ENCODE data around the gene CD52.
"Not testable (repeated sequence)": the region's sequence is repeated elsewhere in the genome, so short reads cannot be mapped to it uniquely, and the experiment has no call there.

CD52 gene

DNA sequence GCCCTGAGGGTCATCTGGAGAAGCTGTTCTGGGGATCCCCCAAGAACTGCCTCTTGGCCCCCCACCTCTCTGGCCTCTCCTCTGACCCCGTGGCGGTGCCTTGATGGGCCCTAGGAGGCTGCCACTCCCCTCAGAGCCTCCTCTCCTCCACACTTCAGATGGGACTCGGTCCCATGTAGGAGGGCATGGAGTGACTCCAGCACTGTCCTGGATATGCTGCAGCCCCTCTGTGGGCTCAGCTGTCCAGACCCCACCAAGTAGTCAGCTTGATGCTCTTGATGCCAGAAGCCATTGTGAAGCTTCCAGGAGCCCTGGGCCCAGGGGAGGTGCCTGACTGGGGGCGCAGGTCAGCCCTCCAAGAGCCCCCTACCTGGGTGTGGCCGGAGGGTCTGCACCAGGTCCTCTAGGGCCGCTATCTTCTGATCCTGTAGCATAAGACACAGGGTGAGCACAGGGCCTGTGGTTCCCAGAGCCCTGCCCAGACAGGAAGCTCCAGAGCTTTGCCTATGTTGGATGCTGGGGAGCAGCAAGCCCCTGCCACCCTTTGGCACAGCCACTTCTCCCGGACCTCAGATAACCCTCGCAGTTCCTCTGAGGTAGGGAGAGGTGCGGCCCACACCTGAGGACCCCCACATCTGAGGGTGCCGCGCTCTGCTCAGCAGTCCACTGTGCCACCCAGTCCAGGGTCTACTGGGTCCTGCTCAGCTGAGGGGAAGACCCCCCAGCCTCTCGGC is 20.5 kb upstream of the CD52 start:
- DNase-seq (ENCODE audit: insufficient read length, low spot score) (no peak), FAIRE-seq (no peak)

DNA sequence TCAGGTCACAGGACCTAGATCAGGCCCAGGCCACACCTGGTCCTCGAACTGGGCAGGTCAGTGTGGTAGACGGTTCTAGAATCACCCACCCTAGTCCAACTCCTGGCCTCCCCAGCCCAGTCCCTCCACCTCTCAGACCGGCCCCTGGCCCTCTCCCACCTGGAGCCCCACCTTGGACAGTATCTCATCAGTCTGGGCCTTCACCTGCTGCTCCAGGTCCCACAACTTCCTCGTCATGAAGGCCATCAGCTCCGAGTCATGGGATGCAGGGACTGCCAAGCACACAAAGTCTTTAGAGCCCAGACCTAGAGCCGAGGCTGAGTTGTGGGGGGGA is 20.0 kb upstream of the CD52 start:
- no peak for FAIRE-seq

DNA sequence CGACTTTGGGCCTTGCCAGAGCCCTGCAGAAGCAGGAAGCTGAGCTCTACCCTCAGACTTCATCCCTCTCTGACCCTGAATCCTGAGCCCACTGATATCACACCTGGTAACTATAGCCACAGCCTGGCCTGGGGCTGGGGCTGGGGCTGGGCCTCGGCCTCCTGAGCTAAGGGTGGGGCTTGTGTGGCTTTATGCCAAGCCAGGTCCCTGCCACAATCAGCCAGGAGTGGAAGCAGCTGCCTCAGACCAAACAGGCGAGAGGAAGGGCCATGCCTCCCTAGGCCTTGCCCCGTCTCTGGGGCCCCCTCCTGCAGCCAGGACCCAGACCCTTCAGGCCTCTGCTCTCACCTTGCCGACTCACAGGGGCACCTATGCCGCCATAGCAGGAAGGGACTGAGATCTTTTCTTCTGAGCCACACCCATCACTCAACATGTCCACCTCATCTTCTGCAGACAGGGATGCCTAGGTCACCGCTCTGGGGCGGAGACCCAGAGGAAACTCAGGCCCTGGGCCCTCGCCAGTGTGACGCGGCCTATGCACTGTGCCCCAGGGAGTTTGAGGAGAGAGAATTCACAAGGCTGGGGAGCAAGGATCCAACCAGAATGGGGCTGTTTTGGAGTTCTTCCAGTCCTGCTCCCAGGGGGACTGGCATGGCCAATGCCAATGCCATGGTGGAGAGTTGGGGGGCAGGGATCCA is 17.0 kb upstream of the CD52 start:
- DNase-seq (ENCODE audit: insufficient read length, low spot score) (no peak), FAIRE-seq (no peak)

More for the DNA sequence above, 20.0 kb upstream of the CD52 start:
- no peak for DNase-seq (ENCODE audit: insufficient read length, low spot score)

DNA sequence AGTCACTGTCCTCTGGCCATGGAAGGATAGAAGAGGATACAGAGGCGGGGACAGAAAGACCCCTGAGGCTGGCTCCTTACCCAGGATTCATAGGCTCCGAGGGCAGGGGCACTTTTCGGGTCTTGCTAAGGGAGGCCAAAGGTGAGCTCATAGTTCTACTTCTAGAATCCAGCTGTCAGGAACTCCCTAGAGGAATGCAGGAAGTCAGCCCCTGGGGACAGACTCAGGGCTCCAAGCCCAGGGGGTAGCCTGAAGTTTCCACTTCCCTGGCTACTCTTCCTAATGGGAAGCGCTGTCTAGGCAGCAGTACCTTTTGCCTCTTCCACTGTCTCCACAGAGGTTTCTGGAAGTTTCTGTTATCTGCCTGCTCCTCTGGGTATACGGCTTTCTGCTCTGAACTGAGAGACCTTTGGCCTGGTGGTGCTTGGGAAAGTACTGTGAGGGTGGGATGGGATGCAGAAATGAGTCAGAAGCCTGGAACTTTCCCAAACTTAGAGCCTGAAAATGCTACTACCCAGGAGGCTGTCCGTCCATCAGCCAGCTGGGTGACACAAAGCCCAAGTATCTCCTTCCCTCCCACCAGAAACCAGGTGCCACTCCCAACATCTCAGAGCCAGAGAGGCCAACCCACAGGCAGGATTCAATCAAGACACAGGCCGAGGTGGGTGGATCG is 14.9 kb upstream of the CD52 start:
- FAIRE-seq (no peak), DNase-seq (ENCODE audit: insufficient read length, low spot score) (no peak)

DNA sequence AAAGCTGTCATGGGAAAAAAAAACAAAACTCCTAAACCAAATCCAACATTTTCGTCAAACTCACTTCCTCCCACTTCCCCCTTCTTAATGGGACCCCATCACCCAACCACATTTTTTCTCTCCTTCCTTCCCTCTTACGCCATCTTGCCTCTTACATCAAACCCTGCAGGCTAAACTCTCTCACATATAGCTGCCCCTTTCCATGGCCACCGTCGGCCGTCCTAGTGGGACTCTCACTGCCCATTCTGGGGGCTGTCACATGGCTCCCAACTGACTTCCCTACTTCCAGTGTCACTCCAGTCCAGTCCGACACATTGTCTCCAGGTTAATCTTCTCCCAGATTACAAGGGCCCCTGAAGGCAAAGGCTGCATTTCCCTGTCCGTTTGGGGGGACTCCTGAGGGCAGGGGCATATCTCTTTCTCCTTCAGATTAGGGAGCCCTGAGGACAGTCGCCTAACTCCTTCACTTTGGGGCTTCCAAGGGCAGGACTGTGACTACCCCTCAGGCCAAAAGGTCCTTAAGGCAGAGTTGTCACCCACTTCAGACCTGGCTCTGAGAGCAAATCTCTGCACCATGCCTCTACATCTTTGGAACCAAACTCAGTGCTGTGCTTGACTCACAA is 12.0 kb upstream of the CD52 start:
- no peak for DNase-seq (ENCODE audit: insufficient read length, low spot score)
- no peak for FAIRE-seq

DNA sequence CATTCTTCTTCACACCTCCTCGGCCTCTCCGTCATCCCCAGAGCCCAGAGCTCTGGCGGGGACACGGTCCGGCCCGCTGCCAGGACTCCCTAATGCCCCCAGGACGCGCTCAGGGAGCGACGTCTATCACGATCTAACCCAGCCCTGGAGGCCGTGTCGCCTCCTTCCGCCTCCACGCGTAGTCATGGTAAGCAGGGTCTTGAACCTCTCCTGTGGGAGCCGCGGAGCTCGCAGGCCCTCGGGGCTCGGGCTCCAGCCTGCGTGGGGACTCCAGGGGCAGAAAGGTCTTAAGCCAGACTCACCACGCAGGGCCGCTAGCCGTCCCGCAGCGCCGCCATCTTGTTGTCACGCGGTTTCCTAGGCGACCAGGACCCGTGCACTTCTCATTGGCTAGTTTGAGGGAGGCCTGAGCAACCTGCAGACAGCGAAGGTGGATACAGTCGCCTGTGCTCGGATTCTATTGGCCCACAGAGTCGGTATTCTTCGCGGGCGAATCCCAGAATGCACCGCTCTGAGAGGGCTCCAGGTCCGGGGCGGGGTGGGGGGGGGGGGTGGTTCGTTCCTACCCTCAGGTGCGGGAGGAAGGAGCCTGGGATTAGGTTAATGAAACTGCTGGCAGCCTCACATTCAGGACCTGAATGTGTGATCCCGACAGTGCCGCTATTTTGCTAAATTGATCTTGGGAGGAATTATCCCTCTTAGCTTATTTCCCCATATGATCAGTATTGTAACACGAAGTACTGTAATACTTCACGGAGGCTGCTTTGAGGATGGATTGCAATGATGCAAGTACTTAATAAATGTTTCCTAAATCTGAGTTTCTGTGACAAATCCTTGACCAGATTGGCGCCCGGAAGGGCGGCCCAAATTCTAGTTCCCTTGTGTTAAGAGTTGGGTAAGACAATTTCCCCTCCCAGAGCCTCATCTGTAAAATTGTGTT is 11.2 kb upstream of the CD52 start, which contains the start of gene UBXN11:
Gene UBXN11 (minus strand): TSS at position 347 of the 940 bp plus-strand sequence. CDS start 3,753 bp downstream, outside the sequence.
- peak; percentile 98 for FAIRE-seq
- DNase-seq (ENCODE audit: insufficient read length, low spot score), result peak; percentile 99

DNA sequence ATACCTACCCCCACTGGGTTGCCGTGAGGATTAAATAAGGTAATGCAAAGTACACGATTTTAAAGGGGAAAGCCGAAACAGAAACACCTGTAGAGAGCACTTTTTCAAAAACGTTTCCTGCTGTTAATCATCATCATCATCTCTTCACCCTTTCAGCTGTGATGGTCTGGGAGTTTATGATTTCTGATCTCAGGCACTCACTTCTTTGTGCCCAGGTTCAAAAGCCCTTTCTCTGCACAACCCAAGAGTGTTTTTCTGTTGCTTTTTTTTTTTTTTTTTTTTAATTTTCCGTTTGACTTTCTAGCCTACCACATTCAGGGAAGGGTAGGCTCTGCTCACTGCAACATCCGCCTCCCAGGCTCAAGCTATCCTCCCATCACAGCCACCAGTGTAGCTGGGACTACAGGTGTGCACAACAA is 10.4 kb upstream of the CD52 start:
- FAIRE-seq (peak; percentile 81), DNase-seq (ENCODE audit: insufficient read length, low spot score) (no peak)

DNA sequence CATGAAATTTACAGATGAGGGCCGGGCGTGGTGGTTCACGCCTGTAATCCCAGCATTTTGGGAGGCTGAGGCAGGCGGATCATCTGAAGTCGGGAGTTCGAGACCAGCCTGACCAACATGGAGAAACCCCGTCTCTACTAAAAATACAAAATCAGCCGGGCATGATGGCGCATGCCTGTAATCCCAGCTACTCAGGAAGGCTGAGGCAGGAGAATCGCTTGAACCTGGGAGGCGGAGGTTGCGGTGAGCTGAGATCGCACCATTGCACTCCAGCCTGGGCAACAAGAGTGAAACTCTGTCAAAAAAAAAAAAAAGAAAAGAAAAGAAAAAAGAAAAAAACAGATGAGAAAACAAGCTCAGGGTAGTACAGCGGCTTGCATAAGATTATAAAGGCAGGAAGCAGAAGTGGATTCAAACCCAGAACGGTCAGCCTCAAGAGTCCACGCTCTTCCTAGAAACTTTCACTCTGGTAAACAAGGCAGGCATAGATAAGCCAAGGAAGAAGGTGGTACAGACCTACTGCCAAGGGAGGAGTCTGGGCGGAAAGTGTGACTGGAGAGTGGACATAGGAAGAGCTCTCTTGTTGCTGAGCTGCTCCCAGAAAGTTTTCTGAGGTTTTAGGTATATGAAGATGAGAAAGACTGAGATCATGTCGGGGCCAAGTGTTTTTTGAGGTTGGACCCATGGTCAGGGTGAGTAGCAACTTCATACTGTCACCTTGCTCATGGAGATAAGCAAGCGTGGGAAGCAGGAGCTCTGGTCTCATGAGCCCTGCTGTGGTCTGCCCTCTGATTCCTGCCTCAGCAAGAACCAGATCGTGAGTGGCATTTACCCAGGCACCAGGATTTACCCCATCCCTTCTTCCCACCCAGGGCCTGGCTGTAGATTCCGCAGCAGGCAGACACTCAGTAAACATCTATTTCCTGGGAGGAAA is 9.5 kb upstream of the CD52 start:
- FAIRE-seq; DNase-seq (ENCODE audit: insufficient read length, low spot score): not testable (repeated sequence)

DNA sequence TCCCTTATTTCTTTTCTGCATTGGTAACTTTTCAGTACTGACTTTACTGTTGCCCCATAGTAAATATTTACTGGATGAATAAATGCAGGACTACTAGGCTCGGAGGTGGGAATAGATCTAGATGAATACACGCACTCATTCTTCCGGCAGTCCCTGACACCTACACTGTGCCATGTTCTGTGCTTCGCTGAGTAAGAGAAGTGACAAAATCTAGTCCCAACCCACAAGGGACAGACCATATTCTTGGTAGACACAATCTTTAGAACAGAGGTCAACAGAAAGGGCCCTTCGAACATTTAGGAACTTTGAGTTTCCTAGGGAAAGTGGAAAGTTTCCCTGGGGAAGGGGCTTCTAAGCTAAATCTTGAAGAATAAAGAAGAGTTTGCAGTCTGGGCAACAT is 3.3 kb upstream of the CD52 start:
- peak; percentile 65 for FAIRE-seq
- DNase-seq (ENCODE audit: insufficient read length, low spot score), result no peak

DNA sequence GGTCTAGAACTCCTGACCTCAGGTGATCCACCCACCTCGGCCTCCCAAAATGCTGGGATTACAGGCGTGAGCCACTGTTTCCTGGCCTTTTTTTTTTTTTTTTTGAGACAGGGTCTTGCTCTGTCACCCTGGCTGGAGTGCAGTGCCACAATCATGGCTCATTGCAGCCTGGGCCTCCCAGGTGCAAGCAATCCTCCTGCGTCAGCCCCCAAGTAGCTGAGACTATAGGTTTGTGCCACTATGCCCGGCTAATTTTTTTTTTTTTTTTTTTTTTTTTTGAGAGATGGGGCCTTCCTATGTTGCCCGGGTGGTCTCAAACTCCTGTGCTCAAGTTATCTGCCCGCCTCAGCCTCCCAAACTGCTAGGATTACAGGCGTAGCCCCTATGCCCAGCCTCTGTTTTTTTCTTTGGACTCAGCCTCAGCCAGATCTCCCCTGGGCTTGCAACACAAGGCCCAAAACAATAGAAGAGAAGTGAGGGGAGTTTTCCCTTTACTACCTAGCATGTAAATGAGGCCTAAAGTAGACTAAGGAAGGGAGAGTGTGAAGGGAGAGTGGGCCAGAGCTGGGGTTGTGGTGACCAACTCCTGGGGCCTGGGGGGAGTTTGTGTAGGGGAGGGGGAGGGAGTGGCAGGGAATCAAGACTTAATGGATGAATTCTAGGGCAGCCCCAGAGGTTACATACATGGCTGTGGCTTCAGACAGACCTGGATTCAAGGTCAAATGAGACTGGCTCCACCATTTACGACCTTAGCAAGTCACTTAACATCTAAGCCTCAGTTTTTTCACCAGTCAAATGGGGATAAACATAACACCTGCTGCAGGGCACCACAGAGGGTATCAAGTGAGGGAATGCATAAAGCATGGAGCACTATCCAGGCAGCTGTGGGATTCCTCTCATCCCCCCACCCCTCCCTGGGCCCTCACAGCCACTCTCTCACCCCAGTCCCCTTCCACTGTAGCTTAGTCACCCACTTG is 1.6 kb upstream of the CD52 start:
- FAIRE-seq, result peak; percentile 81
- no peak for DNase-seq (ENCODE audit: insufficient read length, low spot score)

DNA sequence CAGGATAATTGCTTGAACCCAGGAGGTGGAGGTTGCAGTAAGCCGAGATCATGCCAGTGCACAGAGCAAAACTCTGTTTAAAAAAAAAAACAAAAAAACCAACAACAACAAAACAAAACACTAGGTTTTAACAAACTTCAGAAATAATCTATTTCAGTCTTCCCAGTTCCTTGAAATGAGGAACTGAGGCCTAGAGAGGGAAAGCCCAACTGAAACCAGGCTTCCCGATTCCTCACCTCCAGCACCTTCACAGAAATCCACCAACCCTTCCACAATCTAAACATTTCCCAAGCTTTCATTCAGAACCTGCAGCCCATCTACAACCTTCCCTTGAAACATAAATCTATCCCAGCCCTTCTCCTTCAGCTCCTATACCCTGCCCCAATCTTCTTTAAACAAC is 612 bp upstream of the CD52 start:
- DNase-seq (ENCODE audit: insufficient read length, low spot score), result no peak
- FAIRE-seq, result no peak

DNA sequence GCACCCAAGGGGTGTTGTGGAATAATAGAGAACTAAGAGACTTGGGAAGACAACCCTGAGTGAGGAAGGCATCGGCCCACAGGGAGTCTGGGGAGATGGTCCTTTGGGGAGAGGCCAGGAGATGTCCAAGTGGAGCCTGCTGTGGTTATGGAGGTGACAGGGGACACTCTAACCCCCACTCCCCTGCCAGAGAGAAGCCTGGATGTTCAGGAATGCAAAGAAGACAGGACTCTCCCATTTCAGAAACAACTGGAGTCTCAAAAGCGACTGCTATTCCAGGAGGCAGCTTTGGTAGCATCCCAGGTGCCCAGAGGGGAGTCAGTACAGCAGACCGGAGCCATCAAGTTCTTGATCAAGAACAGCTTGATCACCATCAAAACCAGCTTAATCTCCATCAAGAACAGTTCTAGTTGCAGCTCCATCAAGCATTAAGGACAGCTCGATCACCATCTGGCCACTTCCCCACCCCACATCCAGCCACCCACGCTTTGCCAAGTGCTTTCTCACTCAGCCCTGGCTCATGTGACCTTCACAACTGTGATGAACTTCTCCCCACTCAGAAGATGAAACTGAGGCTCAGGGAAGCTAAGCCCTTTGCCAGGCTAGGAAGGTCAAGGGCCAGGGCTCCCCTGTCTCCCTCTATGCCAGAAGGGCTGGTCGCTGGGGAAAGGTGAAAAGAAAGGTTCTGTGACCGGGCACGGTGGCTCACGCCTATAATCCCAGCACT is 743 bp downstream of the CD52 start:
- DNase-seq (ENCODE audit: insufficient read length, low spot score), result no peak
- peak; percentile 93 for FAIRE-seq

DNA sequence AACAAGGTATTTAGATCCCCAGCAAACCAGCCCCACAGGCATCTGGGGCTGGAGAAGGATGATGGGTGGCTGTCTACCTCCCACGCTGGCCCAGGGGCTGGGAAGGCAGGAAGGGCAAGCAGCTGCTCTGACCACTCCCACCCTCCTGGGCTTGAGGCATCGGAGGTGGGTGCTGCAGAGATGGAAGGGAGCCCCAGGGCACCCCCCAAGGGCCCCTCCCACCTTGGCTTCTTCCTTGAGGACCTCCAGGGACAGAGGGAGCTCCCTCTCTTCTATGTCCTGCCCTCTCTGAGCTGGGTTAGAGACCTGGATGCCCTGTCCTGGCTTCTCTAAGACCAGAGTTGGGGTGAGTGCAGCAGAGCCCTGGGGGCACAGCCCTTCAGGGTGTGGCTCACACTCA is 3.1 kb downstream of the CD52 start:
- FAIRE-seq, result peak; percentile 14
- DNase-seq (ENCODE audit: insufficient read length, low spot score), result no peak

DNA sequence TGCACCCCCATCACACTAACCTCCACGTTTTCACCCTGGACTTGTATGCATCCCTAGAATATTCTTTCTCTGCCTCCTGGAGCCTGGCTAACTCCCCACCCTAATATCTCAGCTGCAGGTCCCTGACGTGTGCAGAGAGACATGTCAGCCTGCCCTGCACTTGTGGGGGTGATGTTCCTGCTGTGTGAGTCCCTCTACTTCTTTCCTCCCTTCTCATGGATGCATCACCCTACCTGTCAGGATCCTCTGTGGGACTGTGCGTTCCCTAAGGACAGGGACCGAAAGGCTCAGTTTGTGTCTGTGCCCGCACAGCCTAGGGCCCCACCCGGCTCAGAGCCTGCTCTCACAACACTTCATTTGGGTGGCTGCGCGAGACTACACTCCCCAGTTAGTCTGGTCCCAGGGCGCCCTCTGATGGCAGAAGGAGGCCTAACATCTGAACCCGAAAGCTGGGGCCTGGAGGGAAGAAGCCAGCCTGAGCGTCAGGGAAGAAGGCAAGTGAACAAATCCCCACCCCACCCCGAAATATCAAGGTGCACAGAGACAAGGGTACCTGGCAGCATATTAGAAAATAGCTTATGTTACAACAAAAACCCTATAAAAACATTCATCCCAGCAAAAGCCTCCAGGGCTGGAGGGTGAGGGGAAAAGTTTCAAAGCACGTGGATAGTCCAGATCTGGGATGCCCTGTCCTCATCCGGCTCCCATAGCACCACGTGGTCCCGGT is 3.7 kb downstream of the CD52 start:
- DNase-seq (ENCODE audit: insufficient read length, low spot score), result peak; percentile 91
- peak; percentile 96 for FAIRE-seq

DNA sequence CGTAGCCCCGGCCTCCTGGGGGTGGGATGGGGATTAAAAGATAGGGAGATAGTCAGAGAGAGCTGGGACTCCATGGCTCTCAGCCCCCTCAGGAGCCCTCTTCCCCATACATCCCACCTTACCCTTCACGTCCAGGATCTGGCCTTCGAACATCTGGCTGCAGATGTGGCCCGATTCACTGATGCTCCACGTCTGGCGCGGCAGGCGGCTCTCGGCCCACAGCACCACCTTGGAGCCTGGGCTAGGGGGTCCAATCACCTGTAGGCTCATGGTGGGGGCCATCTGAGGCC is 4.2 kb downstream of the CD52 start:
- FAIRE-seq (no peak), DNase-seq (ENCODE audit: insufficient read length, low spot score) (no peak)

DNA sequence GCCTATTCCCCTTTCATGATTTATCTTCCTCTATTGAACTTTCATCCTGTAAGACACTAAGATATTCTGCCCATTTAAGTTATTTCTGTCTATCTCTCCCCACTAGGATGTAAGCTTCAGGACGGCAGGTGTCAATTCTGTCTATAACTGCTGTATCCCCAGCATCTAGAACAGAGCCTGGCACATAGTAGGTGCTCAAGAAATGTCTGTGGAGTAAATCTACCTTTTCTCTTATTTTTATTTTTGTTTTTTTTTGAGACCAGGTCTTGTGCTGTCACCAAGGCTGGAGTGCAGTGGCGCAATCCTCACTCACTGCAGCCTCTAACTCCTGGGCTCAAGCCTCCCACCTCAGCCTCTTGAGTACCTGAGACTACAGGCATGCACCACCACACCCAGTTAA is 5.6 kb downstream of the CD52 start:
- FAIRE-seq (no peak), DNase-seq (ENCODE audit: insufficient read length, low spot score) (no peak)

DNA sequence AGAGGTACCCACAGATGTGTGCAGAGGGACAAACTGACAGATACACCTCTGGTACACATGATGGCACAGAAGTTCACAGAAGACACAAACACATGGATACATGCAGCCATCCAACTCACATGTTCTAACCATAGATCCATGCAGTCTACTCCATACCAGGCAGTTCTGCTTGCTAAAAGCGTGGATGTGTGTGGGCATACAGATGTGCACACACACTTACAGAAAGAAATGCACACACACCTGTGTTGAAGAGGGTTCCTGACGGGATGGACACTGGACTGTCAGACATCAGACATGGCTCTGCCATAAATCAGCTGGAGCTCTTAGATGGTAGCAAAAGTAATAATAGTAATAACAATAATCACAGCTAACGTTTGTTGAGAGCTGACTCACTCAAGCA is 6.8 kb downstream of the CD52 start:
- DNase-seq (ENCODE audit: insufficient read length, low spot score), result no peak
- FAIRE-seq, result no peak

All from GM19239 (cell line).